Hindlimb muscle (tissue), 1 donor: Measurements from ENCODE around the gene THNSL1. TPM values are rescaled to one million over a fixed set of nuclear protein-coding genes. Genes with fewer than 3 reads are reported as not detected.

Source experiments
- DNase-seq: peaks from one replicate; pipeline ENCODE4 v3.0.0-alpha.2; 2013
- polyA plus RNA-seq: library from polyadenylated mRNA; unstranded; fragments of 120-200 nt; gene quantifications from one replicate; pipeline ENCODE4 v1.2.1, GENCODE V29; 2013; ENCODE audit not compliant: insufficient read length

THNSL1 gene
- polyA plus RNA-seq, 1 donor = 6.3 TPM

DNA sequence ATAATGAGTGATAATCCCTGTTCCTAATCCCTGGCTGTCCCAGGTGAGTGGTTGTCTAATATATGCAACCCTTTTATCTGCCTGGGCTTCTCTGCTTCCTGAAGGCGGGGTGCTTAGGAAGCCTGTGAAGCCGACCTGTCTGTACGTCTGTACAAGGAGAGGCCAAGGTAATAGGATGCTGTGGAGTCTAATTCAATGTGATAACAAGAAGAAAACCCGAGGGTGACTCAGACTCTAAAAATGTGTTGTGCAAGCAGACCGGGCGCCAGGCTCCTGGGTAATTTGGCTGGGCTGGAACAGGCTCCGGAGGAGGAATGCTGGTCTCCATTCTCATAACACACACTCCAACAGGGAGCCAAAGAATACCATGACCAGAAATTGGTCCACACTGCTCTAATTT lies 43.6 kb downstream of the THNSL1 start:
- DNase-seq = no peak

DNA sequence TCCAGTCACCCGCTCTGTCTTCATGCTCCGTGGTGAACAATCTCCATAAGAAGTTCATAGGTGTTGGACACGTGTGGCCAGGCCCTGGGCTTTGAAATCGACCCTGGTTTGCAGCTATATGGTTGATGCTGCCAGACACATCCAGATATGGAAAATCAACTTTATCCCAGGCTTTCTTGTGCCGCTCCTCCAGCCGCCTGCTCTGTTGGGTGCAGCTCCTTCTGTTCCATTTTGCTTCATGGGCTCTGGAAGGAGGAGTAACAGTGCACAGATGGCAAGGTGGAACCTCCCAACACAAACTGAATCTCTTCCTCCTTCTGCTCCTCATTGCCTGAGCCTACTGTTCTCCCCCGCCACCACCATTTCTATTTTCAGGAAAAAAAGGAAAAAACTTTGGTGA lies 44.7 kb downstream of the THNSL1 start:
- no peak for DNase-seq

DNA sequence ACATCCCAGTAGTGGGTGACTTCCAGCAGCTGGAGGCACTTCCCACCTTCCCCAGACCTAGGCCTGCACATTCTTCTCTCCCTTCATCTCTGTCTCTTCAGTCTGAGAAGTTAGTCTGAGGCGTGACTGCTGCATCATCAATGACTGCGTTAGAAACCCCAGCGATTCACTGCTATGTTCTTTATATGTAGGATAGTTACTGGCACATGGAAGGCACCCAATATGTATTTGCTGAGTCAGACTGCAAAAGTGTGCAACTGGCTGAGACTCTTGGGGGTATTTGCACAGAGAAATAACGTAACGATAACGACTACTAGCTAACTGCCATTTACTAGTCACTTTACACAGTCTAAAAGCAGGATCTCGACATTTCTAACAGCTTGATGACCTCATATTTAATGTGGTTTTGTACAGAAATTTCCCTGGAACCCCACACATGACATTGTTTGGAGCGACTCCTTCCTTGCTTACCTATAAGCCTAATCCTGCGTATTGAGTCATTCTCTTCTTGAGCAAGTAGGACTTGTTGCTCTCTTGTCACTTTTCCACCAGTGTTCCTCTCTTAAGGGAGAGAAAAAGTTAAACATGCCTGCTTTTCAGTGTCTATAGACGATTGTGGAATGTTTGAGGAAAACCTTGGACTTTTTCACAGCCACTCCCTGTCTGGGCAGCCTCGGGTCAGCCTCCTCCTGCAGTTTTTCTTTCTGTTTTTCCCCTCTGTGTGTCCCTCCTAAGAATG lies 45.5 kb downstream of the THNSL1 start:
- no peak for DNase-seq

DNA sequence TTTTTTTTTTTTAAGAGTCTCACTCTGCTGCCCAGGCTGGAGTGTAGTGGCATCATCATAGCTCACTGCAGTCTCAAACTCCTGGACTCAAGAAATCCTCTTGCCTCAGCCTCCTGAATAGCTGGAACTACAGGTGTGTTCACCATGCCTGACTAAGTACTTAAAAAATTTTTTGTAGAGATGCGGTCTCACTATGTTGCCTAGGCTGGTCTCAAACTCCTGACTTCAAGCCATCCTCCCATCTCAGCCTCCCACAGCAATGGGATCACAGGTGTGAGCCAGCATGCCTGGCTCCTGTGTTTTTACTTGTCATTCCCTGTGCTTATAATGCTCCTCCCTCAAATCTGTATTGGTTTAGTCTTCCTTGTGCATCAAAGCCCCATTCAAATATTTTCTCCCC lies 46.7 kb downstream of the THNSL1 start:
- DNase-seq = no peak

DNA sequence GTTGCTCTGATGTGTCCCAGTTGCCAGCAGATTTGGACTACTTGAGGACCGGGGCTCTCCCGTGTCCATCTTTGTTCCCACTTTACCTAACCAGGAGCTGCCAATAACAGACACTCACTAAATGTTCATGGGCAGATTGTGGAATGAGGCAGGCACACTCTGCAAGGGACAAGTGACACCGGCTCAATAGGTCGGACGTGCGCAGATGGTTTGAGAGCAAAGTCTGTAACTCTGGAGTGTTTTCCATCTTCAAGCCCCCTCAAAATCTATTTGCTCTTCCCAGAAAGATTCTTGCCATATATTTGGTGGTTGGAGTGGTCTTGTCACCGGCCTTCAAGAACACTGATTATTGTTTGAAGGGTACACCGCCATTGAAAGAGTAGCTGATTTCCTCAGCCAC lies 47.2 kb downstream of the THNSL1 start:
- no peak for DNase-seq

DNA sequence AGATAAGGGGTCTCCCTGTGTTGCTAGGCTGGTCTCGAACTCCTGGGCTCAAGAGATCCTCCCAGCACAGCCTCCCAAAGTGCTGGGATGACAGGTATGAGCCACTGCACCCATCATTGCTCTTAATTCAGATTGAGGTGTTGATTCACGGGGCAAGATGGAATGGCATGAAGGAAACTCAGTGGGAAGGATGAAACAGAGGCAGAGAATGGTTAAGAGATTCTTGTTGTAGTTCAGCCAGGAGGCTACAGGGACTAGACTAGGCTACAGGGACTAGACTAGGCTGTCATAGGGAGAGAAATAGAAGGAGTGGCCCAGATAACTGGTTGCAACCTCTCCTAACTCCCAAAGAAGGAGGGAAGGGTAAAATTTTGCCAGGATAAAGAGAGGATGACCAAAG lies 48.0 kb downstream of the THNSL1 start:
- DNase-seq = no peak

DNA sequence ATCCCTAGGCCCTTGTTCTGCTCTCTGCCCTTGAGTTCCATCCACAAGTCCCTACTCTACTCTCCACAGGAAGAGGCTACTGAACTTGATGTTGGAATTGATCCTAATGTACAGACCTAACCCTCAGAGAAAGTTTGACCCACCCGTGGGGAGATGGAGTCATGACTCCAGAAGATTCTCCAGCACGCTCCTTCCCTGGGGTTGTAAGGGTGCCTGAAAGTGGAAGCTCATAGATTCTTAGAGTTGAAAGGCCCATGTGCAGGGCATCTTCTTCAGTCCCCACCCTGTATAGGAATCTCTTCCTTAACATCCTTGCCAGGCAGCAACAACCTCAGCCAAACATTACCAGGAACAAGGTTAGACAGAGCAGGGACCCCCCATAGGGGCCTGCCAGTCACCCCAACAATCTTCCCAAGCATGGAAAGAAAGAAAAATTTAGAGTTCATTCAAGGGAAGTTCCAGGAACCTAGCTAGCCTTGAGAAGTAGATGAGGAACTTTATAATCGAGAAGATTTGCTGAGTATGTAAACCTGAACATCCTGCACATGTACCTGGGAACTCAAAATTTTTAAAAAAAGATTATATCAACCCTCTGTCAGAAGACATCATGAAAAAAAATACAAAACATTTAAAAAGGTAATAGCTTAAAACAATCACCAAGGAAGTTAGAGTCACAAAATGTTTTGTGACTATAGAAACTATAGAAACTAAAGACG lies 49.5 kb downstream of the THNSL1 start:
- no peak for DNase-seq

DNA sequence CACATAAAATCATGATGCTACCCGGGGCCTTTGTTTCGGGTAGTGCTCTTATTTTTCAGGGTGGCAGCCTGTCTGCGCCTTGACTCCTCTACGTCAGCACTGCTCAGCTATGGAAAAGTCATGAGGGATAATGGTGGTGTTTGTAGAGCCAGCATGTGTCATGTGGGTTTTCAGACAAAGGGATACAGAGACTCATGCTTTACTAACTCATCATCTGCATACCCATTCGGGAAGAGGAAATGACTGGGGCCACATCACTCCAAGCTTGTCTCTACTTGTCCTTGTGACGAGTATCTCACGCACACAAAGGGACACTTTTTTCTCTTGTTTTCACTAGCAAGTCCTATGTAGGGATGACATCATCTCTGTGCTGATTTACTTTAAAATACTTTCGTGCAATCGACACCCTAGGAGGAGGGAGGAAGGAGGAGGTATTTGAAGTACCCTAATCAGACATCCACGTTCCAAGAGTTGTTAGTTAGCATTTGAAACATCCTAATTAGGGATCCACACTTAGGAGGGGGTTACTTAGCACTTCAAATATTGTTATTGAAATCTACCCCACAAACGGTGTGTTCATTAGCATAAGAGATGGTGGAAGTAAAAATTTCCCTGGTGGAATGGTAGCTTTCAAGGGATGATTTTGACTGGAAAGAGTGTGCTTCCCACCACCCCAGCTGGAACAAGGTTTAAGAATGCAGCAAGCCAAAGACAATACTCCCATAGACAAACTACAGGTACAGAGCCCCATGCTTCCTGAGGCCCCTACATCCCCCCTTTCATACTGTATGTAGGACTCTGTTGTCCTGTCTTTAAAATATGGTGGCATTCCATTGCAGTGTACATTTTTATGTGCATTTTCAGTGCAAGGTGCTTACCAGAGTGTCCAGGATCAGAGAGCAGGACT lies 52.0 kb downstream of the THNSL1 start:
- DNase-seq = no peak

DNA sequence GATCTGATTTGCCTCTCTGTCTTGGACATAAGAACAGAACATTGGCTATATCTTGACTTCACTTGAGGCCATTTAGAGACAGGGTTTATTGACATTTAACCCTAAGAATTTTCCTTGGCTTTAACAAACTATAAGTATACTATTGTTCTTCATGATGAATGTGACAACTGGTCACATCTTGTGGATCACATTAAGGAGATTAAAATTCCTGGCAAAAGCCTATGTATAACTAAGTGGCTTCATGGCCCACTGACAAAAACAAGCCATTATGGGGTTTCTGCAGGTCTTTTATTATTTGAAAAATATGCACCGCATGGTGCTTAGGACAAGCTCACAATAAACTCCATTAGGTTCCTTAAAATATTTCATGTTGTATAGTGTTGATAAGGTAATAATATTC lies 54.8 kb downstream of the THNSL1 start:
- DNase-seq = no peak

DNA sequence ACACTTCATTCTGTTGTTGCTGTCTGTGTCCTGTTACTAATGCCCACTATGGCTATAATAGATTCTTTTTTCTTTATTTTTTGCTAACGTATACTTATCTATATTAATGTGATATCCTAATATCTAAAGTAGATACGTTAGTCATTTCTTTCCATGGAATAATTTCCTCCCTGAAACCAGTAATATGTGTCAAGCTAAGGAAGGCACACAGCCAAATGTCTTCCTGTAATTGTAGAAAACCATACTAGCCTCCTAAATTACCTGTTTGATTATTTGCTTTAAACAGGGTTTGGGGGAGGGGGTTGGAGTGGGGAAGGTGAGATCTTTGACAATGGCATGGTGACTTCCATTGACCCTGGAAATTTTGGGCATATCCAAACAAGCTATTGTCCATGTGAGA lies 56.4 kb downstream of the THNSL1 start:
- DNase-seq = no peak

DNA sequence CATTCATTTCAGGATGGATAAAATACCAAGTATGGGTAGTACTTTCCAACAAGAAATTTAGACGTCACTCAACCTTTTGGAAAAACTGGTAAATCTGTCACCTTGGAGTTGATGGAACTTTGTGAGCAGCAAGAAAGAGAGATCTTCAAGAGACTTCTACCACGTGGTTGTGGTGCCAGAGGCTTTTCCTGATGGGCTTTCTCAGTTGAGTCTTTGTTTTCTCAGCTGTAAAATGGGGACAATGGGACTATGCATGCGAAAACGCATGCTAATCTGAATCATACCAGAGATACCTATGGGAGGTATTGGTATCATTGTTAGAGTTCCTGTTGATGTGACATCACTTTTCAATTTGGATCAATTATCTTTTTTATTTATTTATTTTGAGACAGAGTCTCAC lies 59.4 kb downstream of the THNSL1 start:
- no peak for DNase-seq

Other genes with a start within 250 kb of the THNSL1 start
- gene PRTFDC1, start 64.0 kb upstream of the THNSL1 start, polyA plus RNA-seq = 10.1 TPM
- gene ENKUR, start 454 bp upstream of the THNSL1 start, polyA plus RNA-seq = 0.30 TPM
- gene GPR158, start 158.4 kb downstream of the THNSL1 start, polyA plus RNA-seq = not detected